GM10248 (cell line): ENCODE measurements around the gene ITGBL1.

Experiments used
- CTCF ChIA-PET: fragments of 300-600 bp; sonication (Branson Sonifier 250); formaldehyde crosslinking; extraction: SDS; loops from one replicate; lab custom pipeline; 2021; ENCODE audit warnings: antibody characterized with exemption; lab: Yijun Ruan, JAX
- POLR2A ChIA-PET: fragments of 350-650 bp; sonication (Branson Sonifier 250); formaldehyde crosslinking; extraction: SDS; loops from one replicate; lab custom pipeline; 2020; ENCODE audit warnings: antibody characterized with exemption; lab: Yijun Ruan, JAX
- DNase-seq: peaks from one replicate; pipeline ENCODE4 v3.0.0; 2012; ENCODE audit errors: extremely low spot score
- CTCF ChIP-seq: IDR thresholded peaks from 2 replicates; pipeline ENCODE4 v1.5.1; 2012; ENCODE audit warnings: mild to moderate bottlenecking, low read depth; ENCODE audit errors: extremely low read depth, missing control alignments, control extremely low read depth

The ITGBL1 gene

GRCh38 chr13:101552786-101553185, 100.3 kb downstream of the ITGBL1 start:
- POLR2A ChIA-PET = no interaction called here
- no peak for DNase-seq
- CTCF ChIA-PET = interaction anchor here (1.3 kb wide), 1 partner anchor 47 kb away, joined by 3 read pairs; no protein-coding TSS in a partner anchor
- TF ChIP-seq CTCF = no peak

- TF ChIP-seq CTCF = no peak
- ChIA-PET POLR2A (no interaction called here), CTCF (interaction anchor here (1.4 kb wide), 1 partner anchor 40 kb away, joined by 3 read pairs; no protein-coding TSS in a partner anchor)
- no peak for DNase-seq
These were observed 102.1 kb downstream of the ITGBL1 start for GRCh38 chr13:101554420-101555125.

- no peak for TF ChIP-seq CTCF
- POLR2A ChIA-PET = no interaction called here
- no peak for DNase-seq
- CTCF ChIA-PET = interaction anchor here (1.0 to 1.4 kb wide), 2 partner anchors 9 to 41 kb away, joined by 3 to 4 read pairs; no protein-coding TSS in a partner anchor
These were observed 103.1 kb downstream of the ITGBL1 start for GRCh38 chr13:101555610-101556009.

- no peak for DNase-seq
- ChIA-PET POLR2A (no interaction called here), CTCF (no interaction called here)
- TF ChIP-seq CTCF = no peak
These were observed 104.2 kb downstream of the ITGBL1 start for GRCh38 chr13:101556676-101557123.

GRCh38 chr13:101565317-101565716, 112.8 kb downstream of the ITGBL1 start:
- ChIA-PET CTCF (interaction anchor here (1.1 kb wide), 1 partner anchor 78 kb away, joined by 3 read pairs; no protein-coding TSS in a partner anchor), POLR2A (no interaction called here)
- no peak for DNase-seq
- no peak for TF ChIP-seq CTCF

GRCh38 chr13:101567841-101568240, 115.4 kb downstream of the ITGBL1 start:
- TF ChIP-seq CTCF = no peak
- CTCF ChIA-PET = interaction anchor here (1.7 kb wide), 1 partner anchor 34 kb away, joined by 3 read pairs; no protein-coding TSS in a partner anchor

More at GRCh38 chr13:101567841-101568240, 115.4 kb downstream of the ITGBL1 start:
- DNase-seq = no peak
- POLR2A ChIA-PET = no interaction called here
